Nephron (organoid): ENCODE data around the gene TSSK2.

Experiments used
- H3K27ac Mint-ChIP-seq, 3 experiments: 2 replicates each; pipeline ENCODE4 v1.8.0; 2020; ENCODE audit warnings: mixed read lengths in 3 of 3, mild to moderate bottlenecking in 2 of 3, moderate library complexity in 1 of 3
- H3K27me3 Mint-ChIP-seq: 2 replicates; pipeline ENCODE4 v1.8.0; 2021; ENCODE audit warnings: low read depth, mild to moderate bottlenecking, moderate library complexity, mixed read lengths
- H3K36me3 Mint-ChIP-seq: 2 replicates; pipeline ENCODE4 v1.8.0; 2020; ENCODE audit warnings: low read depth, mixed read lengths
- H3K4me1 Mint-ChIP-seq: 2 replicates; pipeline ENCODE4 v1.8.0; 2020; ENCODE audit warnings: mixed read lengths
- H3K4me3 Mint-ChIP-seq, 3 experiments: 2 replicates each; pipeline ENCODE4 v1.8.0; 2020; ENCODE audit warnings: mild to moderate bottlenecking in 3 of 3, mixed read lengths in 3 of 3, moderate library complexity in 2 of 3
- H3K9me3 Mint-ChIP-seq: 2 replicates; pipeline ENCODE4 v1.8.0; 2020; ENCODE audit warnings: mixed read lengths
- CTCF ChIP-seq, 3 experiments: fragments of 200-600 bp; sonication (generic); IDR thresholded peaks; one replicate each; pipeline ENCODE4 v1.5.0; 2021; ENCODE audit warnings: antibody characterized with exemption in 3 of 3; ENCODE audit not compliant: unreplicated experiment in 3 of 3

Gene TSSK2

GRCh38 chr22:19114984-19115552 lies 16.0 kb upstream of the TSSK2 start:
- H3K4me1 Mint-ChIP-seq = peaks cover 61% of the 10 kb centered on the region
- peaks cover 7% of the 10 kb centered on the region for H3K36me3 Mint-ChIP-seq
- no peaks in the 10 kb centered on the region for H3K27me3 Mint-ChIP-seq
- peak overlapping the region in 1 of 3 experiments; percentile 30 for H3K4me3 Mint-ChIP-seq
- H3K27ac Mint-ChIP-seq = peak overlapping the region in 2 of 3 experiments; percentile 25 to 63
- no peaks in the 10 kb centered on the region for H3K9me3 Mint-ChIP-seq
- TF ChIP-seq CTCF (IDR thresholded peaks at IDR 0.05; ENCODE audit: unreplicated experiment in 3 of 3) = no peak

- TF ChIP-seq CTCF (IDR thresholded peaks at IDR 0.05; ENCODE audit: unreplicated experiment in 3 of 3) = no peak
- Mint-ChIP-seq H3K4me3 (peak overlapping the region in 1 of 3 experiments; percentile 27), H3K4me1 (peaks cover 64% of the 10 kb centered on the region), H3K27ac (peak overlapping the region in 2 of 3 experiments; percentile 25 to 63), H3K36me3 (peaks cover 7% of the 10 kb centered on the region), H3K9me3 (no peaks in the 10 kb centered on the region), H3K27me3 (no peaks in the 10 kb centered on the region)
Observed at GRCh38 chr22:19115628-19116027, 15.5 kb upstream of the TSSK2 start.

- TF ChIP-seq CTCF (IDR thresholded peaks at IDR 0.05; ENCODE audit: unreplicated experiment in 3 of 3) = no peak
- Mint-ChIP-seq H3K27me3 (no peaks in the 10 kb centered on the region), H3K9me3 (no peaks in the 10 kb centered on the region), H3K27ac (no peak overlapping the region), H3K4me3 (peak overlapping the region in 1 of 3 experiments; percentile 53), H3K4me1 (peaks cover 65% of the 10 kb centered on the region), H3K36me3 (peaks cover 7% of the 10 kb centered on the region)
Observed at GRCh38 chr22:19117111-19117512, 14.0 kb upstream of the TSSK2 start.

- H3K36me3 Mint-ChIP-seq = peaks cover 7% of the 10 kb centered on the region
- H3K4me3 Mint-ChIP-seq = peak overlapping the region in 2 of 3 experiments; percentile 89 to 94
- peaks cover 66% of the 10 kb centered on the region for H3K4me1 Mint-ChIP-seq
Observed at GRCh38 chr22:19118329-19118880, 12.7 kb upstream of the TSSK2 start.

GRCh38 chr22:19119949-19120348 lies 11.2 kb upstream of the TSSK2 start:
- Mint-ChIP-seq H3K27me3 (peaks cover 6% of the 10 kb centered on the region), H3K4me3 (peak overlapping the region; percentile 88 to 94 (median 89)), H3K27ac (no peak overlapping the region), H3K4me1 (peaks cover 61% of the 10 kb centered on the region), H3K36me3 (peaks cover 7% of the 10 kb centered on the region), H3K9me3 (no peaks in the 10 kb centered on the region)
- no peak for TF ChIP-seq CTCF (IDR thresholded peaks at IDR 0.05; ENCODE audit: unreplicated experiment in 3 of 3)

More at GRCh38 chr22:19118329-19118880, 12.7 kb upstream of the TSSK2 start:
- no peak for TF ChIP-seq CTCF (IDR thresholded peaks at IDR 0.05; ENCODE audit: unreplicated experiment in 3 of 3)
- Mint-ChIP-seq H3K9me3 (no peaks in the 10 kb centered on the region), H3K27ac (peak overlapping the region in 1 of 3 experiments; percentile 52), H3K27me3 (peaks cover 6% of the 10 kb centered on the region)
